ENCODE results near the gene SNX5. TPM values are rescaled to one million over a fixed set of nuclear protein-coding genes. Genes with fewer than 3 reads are reported as not detected.

Gene SNX5
- total and polyA plus RNA-seq, 10 of the 15 experiments (the other 5 are each of a cell fraction or from before 2014, with no cell fraction given) = 92.9 to 316 (median 245) TPM

- TF ChIP-seq BHLHE40 (IDR thresholded peaks at IDR 0.05; ENCODE audit: borderline replicate concordance in 1 of 2, low read depth in 2 of 2, low read length in 1 of 2) (peak in 1 of 2 experiments; percentile 52; a peak in 2 of 4 replicates), MYC (IDR thresholded peaks at IDR 0.05; ENCODE audit: insufficient read depth, insufficient read length, insufficient replicate concordance, low read length, severe bottlenecking) (no peak), CREM (IDR thresholded peaks at IDR 0.05; ENCODE audit: low read depth) (no peak), ZNF24 (IDR thresholded peaks at IDR 0.05) (no peak), SMC3 (IDR thresholded peaks at IDR 0.05; ENCODE audit: borderline replicate concordance, low read length) (peak; percentile 88), SUPT20H (IDR thresholded peaks at IDR 0.05; ENCODE audit: borderline replicate concordance, control insufficient read depth, low read depth, low read length) (no peak), PAX5 (IDR thresholded peaks at IDR 0.05; ENCODE audit: borderline replicate concordance, low read depth, low read length) (no peak), BCLAF1 (IDR thresholded peaks at IDR 0.05) (no peak), HSF1 (IDR thresholded peaks at IDR 0.05; ENCODE audit: low read depth, low read length) (no peak), NFXL1 (IDR thresholded peaks at IDR 0.05; ENCODE audit: borderline replicate concordance) (no peak), SMARCA5 (IDR thresholded peaks at IDR 0.05) (no peak), POLR2A (IDR thresholded peaks at IDR 0.05; ENCODE audit: low read depth, low read length) (no peak), E2F4 (IDR thresholded peaks at IDR 0.05; ENCODE audit: low read depth, low read length) (no peak), YY1 (IDR thresholded peaks at IDR 0.05; ENCODE audit: low read depth, low read length) (peak; percentile 58; the same call in 1 of the 2 replicates), SP1 (IDR thresholded peaks at IDR 0.05; ENCODE audit: low read depth, low read length) (no peak), LARP7 (IDR thresholded peaks at IDR 0.05) (no peak), NRF1 (conservative IDR thresholded peaks at IDR 0.05; ENCODE audit: low read depth, low read length) (0 out of 2 replicates have a peak, but pooled peaks have one; percentile 4)
- TF ChIP-seq, protein P1, sequence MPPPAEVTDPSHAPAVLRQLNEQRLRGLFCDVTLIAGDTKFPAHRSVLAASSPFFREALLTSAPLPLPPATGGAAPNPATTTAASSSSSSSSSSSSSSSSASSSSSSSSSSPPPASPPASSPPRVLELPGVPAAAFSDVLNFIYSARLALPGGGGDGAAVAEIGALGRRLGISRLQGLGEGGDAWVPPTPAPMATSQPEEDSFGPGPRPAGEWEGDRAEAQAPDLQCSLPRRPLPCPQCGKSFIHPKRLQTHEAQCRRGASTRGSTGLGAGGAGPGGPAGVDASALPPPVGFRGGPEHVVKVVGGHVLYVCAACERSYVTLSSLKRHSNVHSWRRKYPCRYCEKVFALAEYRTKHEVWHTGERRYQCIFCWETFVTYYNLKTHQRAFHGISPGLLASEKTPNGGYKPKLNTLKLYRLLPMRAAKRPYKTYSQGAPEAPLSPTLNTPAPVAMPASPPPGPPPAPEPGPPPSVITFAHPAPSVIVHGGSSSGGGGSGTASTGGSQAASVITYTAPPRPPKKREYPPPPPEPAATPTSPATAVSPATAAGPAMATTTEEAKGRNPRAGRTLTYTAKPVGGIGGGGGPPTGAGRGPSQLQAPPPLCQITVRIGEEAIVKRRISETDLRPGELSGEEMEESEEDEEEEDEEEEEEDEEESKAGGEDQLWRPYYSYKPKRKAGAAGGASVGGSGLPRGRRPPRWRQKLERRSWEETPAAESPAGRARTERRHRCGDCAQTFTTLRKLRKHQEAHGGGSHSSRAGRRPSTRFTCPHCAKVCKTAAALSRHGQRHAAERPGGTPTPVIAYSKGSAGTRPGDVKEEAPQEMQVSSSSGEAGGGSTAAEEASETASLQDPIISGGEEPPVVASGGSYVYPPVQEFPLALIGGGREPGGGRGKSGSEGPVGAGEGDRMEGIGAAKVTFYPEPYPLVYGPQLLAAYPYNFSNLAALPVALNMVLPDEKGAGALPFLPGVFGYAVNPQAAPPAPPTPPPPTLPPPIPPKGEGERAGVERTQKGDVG (CRISPR knock-in tag; IDR thresholded peaks at IDR 0.05) = no peak
- TF ChIP-seq, protein P2, sequence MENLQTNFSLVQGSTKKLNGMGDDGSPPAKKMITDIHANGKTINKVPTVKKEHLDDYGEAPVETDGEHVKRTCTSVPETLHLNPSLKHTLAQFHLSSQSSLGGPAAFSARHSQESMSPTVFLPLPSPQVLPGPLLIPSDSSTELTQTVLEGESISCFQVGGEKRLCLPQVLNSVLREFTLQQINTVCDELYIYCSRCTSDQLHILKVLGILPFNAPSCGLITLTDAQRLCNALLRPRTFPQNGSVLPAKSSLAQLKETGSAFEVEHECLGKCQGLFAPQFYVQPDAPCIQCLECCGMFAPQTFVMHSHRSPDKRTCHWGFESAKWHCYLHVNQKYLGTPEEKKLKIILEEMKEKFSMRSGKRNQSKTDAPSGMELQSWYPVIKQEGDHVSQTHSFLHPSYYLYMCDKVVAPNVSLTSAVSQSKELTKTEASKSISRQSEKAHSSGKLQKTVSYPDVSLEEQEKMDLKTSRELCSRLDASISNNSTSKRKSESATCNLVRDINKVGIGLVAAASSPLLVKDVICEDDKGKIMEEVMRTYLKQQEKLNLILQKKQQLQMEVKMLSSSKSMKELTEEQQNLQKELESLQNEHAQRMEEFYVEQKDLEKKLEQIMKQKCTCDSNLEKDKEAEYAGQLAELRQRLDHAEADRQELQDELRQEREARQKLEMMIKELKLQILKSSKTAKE (IDR thresholded peaks at IDR 0.05; ENCODE audit: low read depth, poor library complexity, severe bottlenecking) = peak; percentile 24
Observed at GRCh38 chr20:17938871-17939619, 29.5 kb downstream of the SNX5 start (continued).
